Smooth muscle cell (in vitro differentiated cells): Measurements from ENCODE around the gene ASPN. TPM values are rescaled to one million over a fixed set of nuclear protein-coding genes. Genes with fewer than 3 reads are reported as not detected.

Source experiments
- DNase-seq: peaks from one replicate; lab custom pipeline; 2025; ENCODE audit not compliant: unreplicated experiment; lab: John Stamatoyannopoulos, UW
- H2AFZ ChIP-seq: fragments of 200-600 bp; sonication (generic); 2 replicates; pipeline ENCODE4 v1.6.0; 2016; ENCODE audit warnings: antibody characterized with exemption, low read depth, mild to moderate bottlenecking
- H3F3A ChIP-seq: fragments of 200-600 bp; sonication (generic); 2 replicates; pipeline ENCODE4 v1.6.0; 2017; ENCODE audit warnings: antibody characterized with exemption, low read depth
- H3K27ac ChIP-seq: fragments of 200-600 bp; sonication (generic); 2 replicates; pipeline ENCODE4 v1.5.1; 2016; ENCODE audit warnings: low read depth, mild to moderate bottlenecking
- H3K27me3 ChIP-seq: fragments of 200-600 bp; sonication (generic); 2 replicates; pipeline ENCODE4 v1.6.1; 2016; ENCODE audit warnings: low read depth, mild to moderate bottlenecking
- H3K36me3 ChIP-seq: fragments of 200-600 bp; sonication (generic); 2 replicates; pipeline ENCODE4 v1.5.1; 2016; ENCODE audit warnings: low read depth
- H3K4me1 ChIP-seq: fragments of 200-600 bp; sonication (generic); 2 replicates; pipeline ENCODE4 v1.5.1; 2016; ENCODE audit warnings: low read depth
- H3K4me2 ChIP-seq: fragments of 200-600 bp; sonication (generic); 2 replicates; pipeline ENCODE4 v1.6.0; 2016; ENCODE audit warnings: mild to moderate bottlenecking
- H3K4me3 ChIP-seq: fragments of 200-600 bp; sonication (generic); 2 replicates; pipeline ENCODE4 v1.5.1; 2016; ENCODE audit warnings: mild to moderate bottlenecking
- H3K79me2 ChIP-seq: fragments of 200-600 bp; sonication (generic); 2 replicates; pipeline ENCODE4 v1.6.0; 2016; ENCODE audit warnings: low read depth, mild to moderate bottlenecking
- H3K9ac ChIP-seq: fragments of 200-600 bp; sonication (generic); 2 replicates; pipeline ENCODE4 v1.6.0; 2016; ENCODE audit warnings: low read depth
- H3K9me3 ChIP-seq: fragments of 200-600 bp; sonication (generic); replicated peaks from 2 replicates; pipeline ENCODE4 v1.5.1; 2016; ENCODE audit warnings: low read depth
- H4K20me1 ChIP-seq: fragments of 200-600 bp; sonication (generic); 2 replicates; pipeline ENCODE4 v1.6.0; 2016; ENCODE audit warnings: low read depth
- CTCF ChIP-seq: fragments of 200-600 bp; sonication (generic); IDR thresholded peaks from 2 replicates; pipeline ENCODE4 v1.5.1; 2017; ENCODE audit warnings: borderline replicate concordance, mild to moderate bottlenecking, antibody characterized with exemption; ENCODE audit not compliant: insufficient read depth, poor library complexity, severe bottlenecking
- WGBS: methylation state at CpG from one replicate; pipeline ENCODE4 v1.1.7; 2016; ENCODE audit warnings: low lambda C conversion rate; 5-methylcytosine and 5-hydroxymethylcytosine counted together
- polyA plus RNA-seq: library from polyadenylated mRNA; unstranded; fragments of >200 nt; fragmentation: Nextera tagmentation; extraction: Ambion mirVana; gene quantifications from 2 replicates; pipeline ENCODE4 v1.2.1, GENCODE V29; 2016
- total RNA-seq: library from RNA; depleted of rRNA; stranded (reverse); fragments of >200 nt; gene quantifications from 2 replicates; pipeline ENCODE4 v1.2.3, GENCODE V29; 2014

ASPN gene
- total and polyA plus RNA-seq, 2 experiments from 2014 or later = 17.0 to 30.0 TPM

DNA sequence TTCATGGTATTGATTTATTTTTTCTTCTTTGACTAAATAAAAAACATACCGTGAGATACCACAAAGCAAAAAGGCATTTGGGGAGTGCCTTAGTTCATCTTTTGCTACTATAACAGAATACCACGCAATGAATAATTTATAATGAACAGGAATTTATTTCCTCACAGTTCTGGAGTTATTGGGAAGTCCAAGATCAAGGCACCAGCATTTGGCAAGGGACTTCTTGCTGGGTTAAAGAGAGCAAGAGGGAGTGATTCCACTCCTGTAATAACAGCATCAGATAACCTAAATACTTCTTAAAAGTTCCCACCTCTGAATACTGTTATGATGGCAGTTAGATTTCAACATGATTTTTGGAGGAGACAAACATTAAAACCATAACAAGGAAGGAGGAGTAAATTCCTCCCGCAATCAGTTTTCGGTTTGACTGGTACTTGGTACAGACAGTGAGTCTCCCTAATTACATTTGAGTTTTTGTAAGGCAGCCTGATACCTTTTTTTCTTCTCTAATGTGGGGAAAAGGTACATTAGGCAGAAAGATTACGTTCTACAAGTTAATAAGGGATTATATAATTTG lies 49.2 kb downstream of the ASPN start:
- Histone ChIP-seq H3K27me3 (no peaks in the 10 kb centered on the region), H3K4me1 (no peaks in the 10 kb centered on the region), H3K36me3 (no peaks in the 10 kb centered on the region), H3K9ac (no peak overlapping the region), H3K4me3 (no peak overlapping the region), H3F3A (no peaks in the 10 kb centered on the region), H3K9me3 (no peaks in the 10 kb centered on the region), H3K27ac (no peak overlapping the region), H2AFZ (no peak overlapping the region), H4K20me1 (no peaks in the 10 kb centered on the region), H3K4me2 (no peak overlapping the region), H3K79me2 (no peaks in the 10 kb centered on the region)
- no peak for TF ChIP-seq CTCF
- DNase-seq = no peak
- WGBS = 96% methylated on average over 5 of the region's 5 CpGs

- no peak overlapping the region for H3K4me3 ChIP-seq
- no peaks in the 10 kb centered on the region for H3K79me2 ChIP-seq
- no peaks in the 10 kb centered on the region for H3F3A ChIP-seq
- no peaks in the 10 kb centered on the region for H3K36me3 ChIP-seq
- H3K9me3 ChIP-seq = no peaks in the 10 kb centered on the region
- no peak for DNase-seq
- WGBS = 89% methylated on average over 5 of the region's 5 CpGs
- H3K27ac ChIP-seq = no peak overlapping the region
- no peak for TF ChIP-seq CTCF
- no peak overlapping the region for H3K9ac ChIP-seq
- no peaks in the 10 kb centered on the region for H3K4me1 ChIP-seq
- no peak overlapping the region for H2AFZ ChIP-seq
- H4K20me1 ChIP-seq = no peaks in the 10 kb centered on the region
- no peaks in the 10 kb centered on the region for H3K27me3 ChIP-seq
- H3K4me2 ChIP-seq = no peak overlapping the region
Measured at GRCh38 chr9:92432350-92432749, 50.0 kb downstream of the ASPN start.

- H3K27ac ChIP-seq = no peak overlapping the region
- H2AFZ ChIP-seq = no peak overlapping the region
- no peaks in the 10 kb centered on the region for H3K36me3 ChIP-seq
- no peaks in the 10 kb centered on the region for H4K20me1 ChIP-seq
- peaks cover 5% of the 10 kb centered on the region for H3F3A ChIP-seq
- H3K27me3 ChIP-seq = no peaks in the 10 kb centered on the region
- H3K9me3 ChIP-seq = no peaks in the 10 kb centered on the region
- H3K9ac ChIP-seq = no peak overlapping the region
- no peak for TF ChIP-seq CTCF
- no peaks in the 10 kb centered on the region for H3K4me1 ChIP-seq
- H3K79me2 ChIP-seq = no peaks in the 10 kb centered on the region
- no peak overlapping the region for H3K4me2 ChIP-seq
- no peak for DNase-seq
- WGBS = 44% methylated on average over 2 of the region's 2 CpGs
- H3K4me3 ChIP-seq = no peak overlapping the region
Measured at GRCh38 chr9:92429836-92430235, 52.5 kb downstream of the ASPN start.

DNA sequence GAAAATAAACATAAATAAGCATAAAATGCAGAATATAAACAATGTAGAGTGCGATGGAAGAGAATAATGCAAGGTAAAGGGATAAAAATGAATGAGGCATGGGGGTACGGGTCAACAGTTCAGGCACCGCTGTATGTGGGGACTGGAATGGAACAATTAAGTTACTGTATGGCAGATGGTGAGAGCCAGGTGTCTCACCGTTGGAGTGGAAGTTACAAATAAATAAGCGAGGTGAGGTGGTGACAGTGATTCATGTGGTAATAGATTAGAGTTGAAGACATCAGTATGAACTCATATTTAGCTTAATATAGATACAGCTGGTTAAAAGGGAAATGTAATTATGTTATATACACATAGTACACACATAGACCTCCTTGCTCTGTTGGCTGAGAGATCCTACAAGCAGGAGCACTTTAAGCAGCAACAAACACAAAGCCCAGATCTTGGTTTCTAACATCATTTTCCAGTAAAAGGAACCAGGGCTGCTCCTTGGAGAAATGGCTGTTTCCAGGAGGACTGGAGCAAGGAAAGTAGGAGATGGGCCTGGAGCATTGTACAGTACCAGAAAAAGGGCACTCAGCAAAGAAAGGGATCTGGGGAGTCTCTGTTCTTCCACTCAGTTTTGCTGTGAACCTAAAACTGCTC lies 55.7 kb downstream of the ASPN start:
- H3K4me1 ChIP-seq = peaks cover 5% of the 10 kb centered on the region
- H3K9me3 ChIP-seq = no peaks in the 10 kb centered on the region
- H3K9ac ChIP-seq = no peak overlapping the region
- no peaks in the 10 kb centered on the region for H3K79me2 ChIP-seq
- H3K27ac ChIP-seq = peak overlapping the region; percentile 67
- H2AFZ ChIP-seq = no peak overlapping the region
- H3K4me3 ChIP-seq = no peak overlapping the region
- peaks cover 5% of the 10 kb centered on the region for H3F3A ChIP-seq
- H3K4me2 ChIP-seq = no peak overlapping the region
- TF ChIP-seq CTCF = no peak
- H3K27me3 ChIP-seq = no peaks in the 10 kb centered on the region
- DNase-seq = no peak
- no peaks in the 10 kb centered on the region for H3K36me3 ChIP-seq
- 92% methylated on average over 5 of the region's 5 CpGs for WGBS
- H4K20me1 ChIP-seq = no peaks in the 10 kb centered on the region
